Measurements from ENCODE around the gene ELMO1.

DNA sequence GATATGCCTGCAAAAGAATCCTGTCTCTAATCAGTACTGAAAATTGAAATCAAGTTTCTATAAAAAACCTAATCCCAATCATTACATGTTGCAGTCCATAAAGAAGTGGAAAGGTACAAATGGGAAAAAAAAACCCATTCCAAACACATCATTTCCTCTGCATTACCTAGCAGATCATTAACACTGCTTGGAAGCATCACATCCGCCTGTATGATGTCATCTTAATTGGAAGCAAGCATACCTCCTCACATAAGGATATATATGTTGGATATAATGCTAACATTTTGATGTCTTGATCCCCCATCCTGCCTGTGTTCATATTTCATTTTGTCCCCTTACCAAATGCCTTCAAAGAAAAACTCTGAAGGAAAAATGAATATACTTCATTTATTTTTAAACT is 483.0 kb downstream of the ELMO1 start:
- no peak for TF ChIP-seq CTCF (IDR thresholded peaks at IDR 0.05)
- no peak for TF ChIP-seq POLR2A (IDR thresholded peaks at IDR 0.05)
